Keratinocyte (primary cell): Measurements from ENCODE around the gene ZFP3. TPM values are rescaled to one million over a fixed set of nuclear protein-coding genes. Genes with fewer than 3 reads are reported as not detected.

Experiments
- DNase-seq: peaks from one replicate; pipeline ENCODE4 v3.0.0-alpha.2; 2011; ENCODE audit warnings: low read depth, missing footprints, low spot score
- FAIRE-seq: peaks from 2 replicates; lab custom pipeline; 2011; peaks lifted over from hg19 to GRCh38; lab: Jason Lieb, UNC
- H2AFZ ChIP-seq: 2 replicates; pipeline ENCODE4 v1.6.0; 2012; ENCODE audit warnings: low read length, control low read depth, inconsistent platforms; ENCODE audit not compliant: control insufficient read depth
- H3K27ac ChIP-seq: 2 replicates; pipeline ENCODE4 v1.5.1; 2011; ENCODE audit warnings: low read length; ENCODE audit not compliant: control insufficient read depth, insufficient read depth
- H3K27me3 ChIP-seq: 3 replicates; pipeline ENCODE4 v1.6.0; 2011; ENCODE audit warnings: low read length; ENCODE audit not compliant: control insufficient read depth, insufficient read depth; ENCODE audit errors: extremely low read depth
- H3K36me3 ChIP-seq, 2 experiments: 2 replicates in 1 of 2; 3 replicates in 1 of 2; pipeline ENCODE4 v1.5.1; 2011; ENCODE audit warnings: low read length in 2 of 2, mild to moderate bottlenecking in 1 of 2; ENCODE audit not compliant: control insufficient read depth in 2 of 2, insufficient read depth in 2 of 2; ENCODE audit errors: extremely low read depth in 1 of 2
- H3K4me1 ChIP-seq: 3 replicates; pipeline ENCODE4 v1.5.1; 2011; ENCODE audit warnings: low read length; ENCODE audit not compliant: control insufficient read depth, insufficient read depth; ENCODE audit errors: extremely low read depth
- H3K4me2 ChIP-seq: 3 replicates; pipeline ENCODE4 v1.6.0; 2011; ENCODE audit warnings: low read depth, low read length; ENCODE audit not compliant: control insufficient read depth, insufficient read depth; ENCODE audit errors: extremely low read depth
- H3K4me3 ChIP-seq, 3 experiments: fragments of 200-600 bp in 1 of 3; sonication (generic) in 1 of 3; 2 replicates in 2 of 3; 3 replicates in 1 of 3; pipeline ENCODE4 v1.5.1; 2011 to 2016; ENCODE audit warnings: low read length in 3 of 3, mild to moderate bottlenecking in 3 of 3, control low read depth in 2 of 3, inconsistent platforms in 1 of 3, low read depth in 1 of 3, mixed read lengths in 1 of 3, mixed run types in 1 of 3, moderate library complexity in 1 of 3; ENCODE audit not compliant: control insufficient read depth in 2 of 3, insufficient read depth in 2 of 3; ENCODE audit errors: extremely low read depth in 1 of 3
- H3K79me2 ChIP-seq: 2 replicates; pipeline ENCODE4 v1.6.0; 2012; ENCODE audit warnings: low read length; ENCODE audit not compliant: control insufficient read depth, insufficient read depth
- H3K9ac ChIP-seq: 3 replicates; pipeline ENCODE4 v1.6.0; 2011; ENCODE audit warnings: low read length; ENCODE audit not compliant: control insufficient read depth, insufficient read depth; ENCODE audit errors: extremely low read depth
- H3K9me1 ChIP-seq: 3 replicates; pipeline ENCODE4 v1.6.0; 2011; ENCODE audit warnings: low read length; ENCODE audit not compliant: control insufficient read depth, insufficient read depth; ENCODE audit errors: extremely low read depth
- H3K9me3 ChIP-seq: 2 replicates; pipeline ENCODE4 v1.5.1; 2012; ENCODE audit warnings: low read depth, low read length; ENCODE audit not compliant: control insufficient read depth
- H4K20me1 ChIP-seq: 3 replicates; pipeline ENCODE4 v1.6.0; 2011; ENCODE audit warnings: low read length; ENCODE audit not compliant: control insufficient read depth, insufficient read depth; ENCODE audit errors: extremely low read depth
- EZH2 ChIP-seq: IDR thresholded peaks from one replicate; pipeline ENCODE4 v1.6.1; 2012; ENCODE audit warnings: inconsistent platforms, mild to moderate bottlenecking, low read length, moderate library complexity
- dilution Hi-C: fragments of 300-500 bp; cut with MboI; formaldehyde crosslinking; loops from one replicate; pipeline ENCODE4 v1.7.0; 2020; ENCODE audit warnings: low sequenced_read_pairs; ENCODE audit not compliant: extremely low pct_ligation_motif_present
- polyA plus RNA-seq, 5 experiments: library from polyadenylated mRNA; depleted of rRNA in 3 of 5; stranded (reverse) in 3 of 5; stranded (forward) in 1 of 5; unstranded in 1 of 5; fragments of >200 nt; gene quantifications; 1 replicate in 1 of 5; 2 replicates in 3 of 5; 3 replicates in 1 of 5; pipeline versions ENCODE4 v1.2.1 to v1.2.3, GENCODE V29; 2011 to 2012; ENCODE audit warnings: missing spikeins in 2 of 5, low read depth in 1 of 5, low replicate concordance in 1 of 5
- TF ChIP-seq, protein P1 (sequence below), 3 experiments: IDR thresholded peaks in 1 of 3; conservative IDR thresholded peaks in 1 of 3; optimal IDR thresholded peaks in 1 of 3; 2 replicates in 2 of 3; 3 replicates in 1 of 3; pipeline versions ENCODE3 to v1.5.1; 2011; ENCODE audit warnings: low read length in 3 of 3, mild to moderate bottlenecking in 3 of 3, moderate library complexity in 2 of 3, control low read depth in 1 of 3, inconsistent platforms in 1 of 3; ENCODE audit not compliant: insufficient read depth in 2 of 3; ENCODE audit errors: extremely low read depth in 1 of 3

ZFP3 gene
- polyA plus RNA-seq, 1 donor (not counting 4 experiments of a cell fraction or from before 2014, with no cell fraction given): 3.0 TPM

- Histone ChIP-seq H3K9me3 (no peaks in the 10 kb centered on the region), H2AFZ (no peak overlapping the region), H3K4me1 (no peaks in the 10 kb centered on the region), H3K9me1 (no peaks in the 10 kb centered on the region), H3K79me2 (no peaks in the 10 kb centered on the region), H3K27me3 (no peaks in the 10 kb centered on the region), H3K4me3 (no peak overlapping the region), H3K27ac (no peak overlapping the region), H3K9ac (no peak overlapping the region), H3K4me2 (no peak overlapping the region), H4K20me1 (no peaks in the 10 kb centered on the region), H3K36me3 (no peaks in the 10 kb centered on the region)
- no peak for TF ChIP-seq EZH2
- TF ChIP-seq, protein P1, sequence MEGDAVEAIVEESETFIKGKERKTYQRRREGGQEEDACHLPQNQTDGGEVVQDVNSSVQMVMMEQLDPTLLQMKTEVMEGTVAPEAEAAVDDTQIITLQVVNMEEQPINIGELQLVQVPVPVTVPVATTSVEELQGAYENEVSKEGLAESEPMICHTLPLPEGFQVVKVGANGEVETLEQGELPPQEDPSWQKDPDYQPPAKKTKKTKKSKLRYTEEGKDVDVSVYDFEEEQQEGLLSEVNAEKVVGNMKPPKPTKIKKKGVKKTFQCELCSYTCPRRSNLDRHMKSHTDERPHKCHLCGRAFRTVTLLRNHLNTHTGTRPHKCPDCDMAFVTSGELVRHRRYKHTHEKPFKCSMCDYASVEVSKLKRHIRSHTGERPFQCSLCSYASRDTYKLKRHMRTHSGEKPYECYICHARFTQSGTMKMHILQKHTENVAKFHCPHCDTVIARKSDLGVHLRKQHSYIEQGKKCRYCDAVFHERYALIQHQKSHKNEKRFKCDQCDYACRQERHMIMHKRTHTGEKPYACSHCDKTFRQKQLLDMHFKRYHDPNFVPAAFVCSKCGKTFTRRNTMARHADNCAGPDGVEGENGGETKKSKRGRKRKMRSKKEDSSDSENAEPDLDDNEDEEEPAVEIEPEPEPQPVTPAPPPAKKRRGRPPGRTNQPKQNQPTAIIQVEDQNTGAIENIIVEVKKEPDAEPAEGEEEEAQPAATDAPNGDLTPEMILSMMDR (optimal IDR thresholded peaks at IDR 0.05 in 1 of 3, IDR thresholded peaks at IDR 0.05 in 1 of 3, conservative IDR thresholded peaks at IDR 0.05 in 1 of 3; ENCODE audit: extremely low read depth in 1 of 3, insufficient read depth in 2 of 3, low read length in 3 of 3): no peak
- FAIRE-seq: no peak
- dilution Hi-C loops: no loop called here
- no peak for DNase-seq
Measured at GRCh38 chr17:5042157-5043022, 35.9 kb upstream of the ZFP3 start.

GRCh38 chr17:5043524-5043923 lies 34.7 kb upstream of the ZFP3 start:
- no peak for DNase-seq
- TF ChIP-seq, protein P1 (optimal IDR thresholded peaks at IDR 0.05 in 1 of 3, IDR thresholded peaks at IDR 0.05 in 1 of 3, conservative IDR thresholded peaks at IDR 0.05 in 1 of 3; ENCODE audit: extremely low read depth in 1 of 3, insufficient read depth in 2 of 3, low read length in 3 of 3): peak in 1 of 3 experiments; percentile 15
- TF ChIP-seq EZH2: no peak
- no peak overlapping the region for H3K4me3 ChIP-seq
- no peaks in the 10 kb centered on the region for H3K36me3 ChIP-seq
- H3K27me3 ChIP-seq: no peaks in the 10 kb centered on the region
- no peak overlapping the region for H3K27ac ChIP-seq
- H3K79me2 ChIP-seq: no peaks in the 10 kb centered on the region
- H3K4me2 ChIP-seq: no peak overlapping the region
- dilution Hi-C loops: no loop called here
- H3K4me1 ChIP-seq: no peaks in the 10 kb centered on the region
- H3K9ac ChIP-seq: no peak overlapping the region
- no peak overlapping the region for H2AFZ ChIP-seq
- no peak for FAIRE-seq
- H3K9me3 ChIP-seq: no peaks in the 10 kb centered on the region
- H3K9me1 ChIP-seq: no peaks in the 10 kb centered on the region
- H4K20me1 ChIP-seq: no peaks in the 10 kb centered on the region
